Effector memory CD4-positive, alpha-beta T cell (primary cell): ENCODE data around the gene HSD17B3.
"Not testable (repeated sequence)": the region's sequence is repeated elsewhere in the genome, so short reads cannot be mapped to it uniquely, and the experiment has no call there.

ENCODE experiments used
- DNase-seq, 3 donors: peaks; one replicate each; pipeline ENCODE4 v3.0.0-alpha.2; 2020
- H3K27ac ChIP-seq: 2 replicates; pipeline ENCODE4 v1.7.0; 2013; ENCODE audit warnings: mild to moderate bottlenecking, low read length, moderate library complexity; ENCODE audit not compliant: insufficient read depth, poor library complexity, severe bottlenecking
- H3K27me3 ChIP-seq: replicated peaks from 2 replicates; pipeline ENCODE4 v1.7.0; 2013; ENCODE audit warnings: mild to moderate bottlenecking, low read length; ENCODE audit not compliant: insufficient read depth, control insufficient read depth, poor library complexity, severe bottlenecking
- H3K36me3 ChIP-seq: 2 replicates; pipeline ENCODE4 v1.7.0; 2013; ENCODE audit warnings: mild to moderate bottlenecking, low read length, moderate library complexity; ENCODE audit not compliant: control insufficient read depth, insufficient read depth
- H3K4me1 ChIP-seq: 2 replicates; pipeline ENCODE4 v1.7.0; 2013; ENCODE audit warnings: low read length, mild to moderate bottlenecking; ENCODE audit not compliant: control insufficient read depth, insufficient read depth, poor library complexity, severe bottlenecking
- H3K4me3 ChIP-seq: 2 replicates; pipeline ENCODE4 v1.7.0; 2013; ENCODE audit warnings: low read length, low read depth, mild to moderate bottlenecking; ENCODE audit not compliant: insufficient read depth, poor library complexity, severe bottlenecking
- H3K9me3 ChIP-seq: 2 replicates; pipeline ENCODE4 v1.7.0; 2013; ENCODE audit warnings: mild to moderate bottlenecking, low read length, moderate library complexity; ENCODE audit not compliant: control insufficient read depth

The HSD17B3 gene

GRCh38 chr9:96203867-96204501 lies 98.0 kb downstream of the HSD17B3 start:
- no peaks in the 10 kb centered on the region for H3K4me1 ChIP-seq
- no peak overlapping the region for H3K4me3 ChIP-seq
- H3K27me3 ChIP-seq = no peaks in the 10 kb centered on the region
- DNase-seq = no peak
- H3K36me3 ChIP-seq = no peaks in the 10 kb centered on the region
- H3K27ac ChIP-seq = no peak overlapping the region
- H3K9me3 ChIP-seq = no peaks in the 10 kb centered on the region

- no peaks in the 10 kb centered on the region for H3K27me3 ChIP-seq
- no peaks in the 10 kb centered on the region for H3K36me3 ChIP-seq
- DNase-seq = no peak
- H3K4me1 ChIP-seq = no peaks in the 10 kb centered on the region
- H3K4me3 ChIP-seq = no peak overlapping the region
- no peaks in the 10 kb centered on the region for H3K9me3 ChIP-seq
- no peak overlapping the region for H3K27ac ChIP-seq
These were observed 98.8 kb downstream of the HSD17B3 start for GRCh38 chr9:96202971-96203780.

- no peaks in the 10 kb centered on the region for H3K4me1 ChIP-seq
- no peaks in the 10 kb centered on the region for H3K9me3 ChIP-seq
- no peaks in the 10 kb centered on the region for H3K27me3 ChIP-seq
- no peak overlapping the region for H3K4me3 ChIP-seq
- H3K27ac ChIP-seq = no peak overlapping the region
- DNase-seq = no peak
- H3K36me3 ChIP-seq = no peaks in the 10 kb centered on the region
These were observed 100.8 kb downstream of the HSD17B3 start for GRCh38 chr9:96201140-96201539.

GRCh38 chr9:96199006-96199405 lies 103.0 kb downstream of the HSD17B3 start:
- Histone ChIP-seq H3K4me1 (no peaks in the 10 kb centered on the region), H3K36me3 (no peaks in the 10 kb centered on the region), H3K27me3 (peaks cover under 1% of the 10 kb centered on the region), H3K9me3 (no peaks in the 10 kb centered on the region), H3K4me3 (no peak overlapping the region), H3K27ac (no peak overlapping the region)
- no peak for DNase-seq

GRCh38 chr9:96195541-96195940 lies 106.4 kb downstream of the HSD17B3 start:
- H3K27me3 ChIP-seq = peaks cover 4% of the 10 kb centered on the region
- H3K27ac ChIP-seq = no peak overlapping the region
- H3K4me1 ChIP-seq = no peaks in the 10 kb centered on the region
- no peak overlapping the region for H3K4me3 ChIP-seq
- DNase-seq = no peak
- H3K36me3 ChIP-seq = no peaks in the 10 kb centered on the region
- no peaks in the 10 kb centered on the region for H3K9me3 ChIP-seq

- H3K36me3 ChIP-seq = no peaks in the 10 kb centered on the region
- no peak for DNase-seq
- no peaks in the 10 kb centered on the region for H3K4me1 ChIP-seq
- H3K9me3 ChIP-seq = no peaks in the 10 kb centered on the region
- no peak overlapping the region for H3K4me3 ChIP-seq
- H3K27ac ChIP-seq = no peak overlapping the region
- H3K27me3 ChIP-seq = peaks cover 4% of the 10 kb centered on the region
These were observed 108.7 kb downstream of the HSD17B3 start for GRCh38 chr9:96193236-96193755.

- Histone ChIP-seq H3K4me1 (no peaks in the 10 kb centered on the region), H3K27me3 (peaks cover 4% of the 10 kb centered on the region), H3K4me3 (no peak overlapping the region), H3K27ac (no peak overlapping the region), H3K36me3 (no peaks in the 10 kb centered on the region), H3K9me3 (no peaks in the 10 kb centered on the region)
- DNase-seq = no peak
These were observed 109.3 kb downstream of the HSD17B3 start for GRCh38 chr9:96192710-96193109.

GRCh38 chr9:96189995-96190394 lies 112.0 kb downstream of the HSD17B3 start:
- peaks cover 4% of the 10 kb centered on the region for H3K27me3 ChIP-seq
- no peaks in the 10 kb centered on the region for H3K9me3 ChIP-seq
- no peak overlapping the region for H3K27ac ChIP-seq
- no peak for DNase-seq
- H3K4me3 ChIP-seq = no peak overlapping the region
- no peaks in the 10 kb centered on the region for H3K4me1 ChIP-seq
- no peaks in the 10 kb centered on the region for H3K36me3 ChIP-seq

GRCh38 chr9:96189581-96189980 lies 112.4 kb downstream of the HSD17B3 start:
- H3K4me1 ChIP-seq, DNase-seq, H3K27me3 ChIP-seq, H3K36me3 ChIP-seq, H3K27ac ChIP-seq, H3K4me3 ChIP-seq, H3K9me3 ChIP-seq: not testable (repeated sequence)

- Histone ChIP-seq H3K36me3 (no peaks in the 10 kb centered on the region), H3K9me3 (no peaks in the 10 kb centered on the region), H3K27ac (no peak overlapping the region), H3K4me3 (no peak overlapping the region), H3K4me1 (no peaks in the 10 kb centered on the region), H3K27me3 (no peaks in the 10 kb centered on the region)
- no peak for DNase-seq
These were observed 113.4 kb downstream of the HSD17B3 start for GRCh38 chr9:96188571-96188970.
